Uterus (tissue), 4 donors: ENCODE measurements around the gene ITGB1. TPM values are rescaled to one million over a fixed set of nuclear protein-coding genes. Genes with fewer than 3 reads are reported as not detected.
A peak's percentile ranks its signal among the peaks of the same experiment; 100 is the strongest.

Source experiments
- DNase-seq, 2 donors: peaks; one replicate each; pipeline ENCODE4 v3.0.0-alpha.2; 2019 to 2020
- H3K27ac ChIP-seq, 2 donors: fragments of 200-600 bp; sonication (generic); 1 replicate in 1 of 2; 2 replicates in 1 of 2; pipeline ENCODE4 v1.5.1; 2016 to 2018
- H3K27me3 ChIP-seq, 2 donors: fragments of 200-600 bp; sonication (generic); one replicate each; pipeline ENCODE4 v1.5.1; 2018 to 2019; ENCODE audit warnings: control low read depth in 1 of 2
- H3K36me3 ChIP-seq, 2 donors: fragments of 200-600 bp; sonication (generic); one replicate each; pipeline ENCODE4 v1.5.1; 2019; ENCODE audit warnings: control low read depth in 1 of 2
- H3K4me1 ChIP-seq, 2 donors: fragments of 200-600 bp; sonication (generic); one replicate each; pipeline ENCODE4 v1.5.1; 2018 to 2019; ENCODE audit warnings: control low read depth in 1 of 2
- H3K4me3 ChIP-seq, 2 donors: fragments of 200-600 bp; sonication (generic); 1 replicate in 1 of 2; 2 replicates in 1 of 2; pipeline ENCODE4 v1.5.1; 2018 to 2019; ENCODE audit warnings: mild to moderate bottlenecking in 1 of 2
- H3K9me3 ChIP-seq, 2 donors: fragments of 200-600 bp; sonication (generic); one replicate each; pipeline ENCODE4 v1.5.1; 2019; ENCODE audit warnings: control low read depth in 1 of 2
- CTCF ChIP-seq, 4 experiments: fragments of 200-600 bp in 2 of 4; fragments of 450-650 bp in 2 of 4; sonication (generic) in 2 of 4; IDR thresholded peaks; one replicate each; pipeline ENCODE4 v1.5.1; 2016 to 2019; ENCODE audit warnings: antibody characterized with exemption in 4 of 4, mild to moderate bottlenecking in 2 of 4, moderate library complexity in 1 of 4
- POLR2A ChIP-seq, 2 donors: fragments of 450-650 bp; IDR thresholded peaks; one replicate each; pipeline ENCODE4 v1.6.1; 2016; ENCODE audit warnings: antibody characterized with exemption in 2 of 2, mild to moderate bottlenecking in 1 of 2, moderate library complexity in 1 of 2
- intact Hi-C: fragments of 100-400 bp; cut with DNase I; formaldehyde crosslinking; loops from one replicate; pipeline ENCODE4 v1.15.1; 2023; ENCODE audit warnings: low total_unique reads
- total RNA-seq, 4 donors: library from RNA; depleted of rRNA in 3 of 4; stranded (reverse); fragments of >200 nt in 3 of 4; gene quantifications; one replicate each; pipeline versions ENCODE4 v1.1.0 to v1.2.4, GENCODE V29; 2014 to 2023
- donor health status: DM: yes; HTN: yes; CAD: no.

Gene ITGB1
- total RNA-seq, 4 donors from 2014 or later, result 484 to 1,046 (median 601) TPM

- no peak for DNase-seq
- no peaks in the 10 kb centered on the region for H3K9me3 ChIP-seq
- H3K36me3 ChIP-seq, result no peaks in the 10 kb centered on the region
- no peak overlapping the region for H3K4me3 ChIP-seq
- H3K27me3 ChIP-seq, result no peaks in the 10 kb centered on the region
- intact Hi-C loops, result no loop called here
- H3K27ac ChIP-seq, result peak overlapping the region in 1 of 2 donors; percentile 43
- peaks cover 0 to 14% of the 10 kb centered on the region in 2 donors for H3K4me1 ChIP-seq
- TF ChIP-seq CTCF (IDR thresholded peaks at IDR 0.05) (no peak), POLR2A (IDR thresholded peaks at IDR 0.05) (no peak)
Observed at GRCh38 chr10:32952094-32952493, 5.9 kb downstream of the ITGB1 start.

DNA sequence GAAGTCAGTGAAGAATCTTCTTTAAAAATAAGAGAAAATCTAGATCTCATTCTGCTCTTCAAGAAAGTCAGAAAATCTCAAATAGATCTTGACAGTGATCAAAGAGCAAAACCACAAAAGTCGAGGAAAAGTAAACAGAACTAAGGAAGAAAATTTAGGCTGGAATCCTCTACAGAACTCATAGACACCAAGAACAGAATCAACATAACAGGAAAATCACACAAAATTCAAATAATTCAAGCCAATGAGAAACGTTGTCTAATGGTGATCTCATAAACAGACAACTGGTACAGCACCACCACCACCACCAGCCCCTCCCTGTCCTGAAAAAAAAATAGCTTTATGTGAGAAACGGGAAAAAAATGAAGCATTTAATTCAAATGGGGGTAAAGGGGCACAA lies 6.9 kb downstream of the ITGB1 start:
- TF ChIP-seq CTCF (IDR thresholded peaks at IDR 0.05), result no peak
- TF ChIP-seq POLR2A (IDR thresholded peaks at IDR 0.05), result no peak

DNA sequence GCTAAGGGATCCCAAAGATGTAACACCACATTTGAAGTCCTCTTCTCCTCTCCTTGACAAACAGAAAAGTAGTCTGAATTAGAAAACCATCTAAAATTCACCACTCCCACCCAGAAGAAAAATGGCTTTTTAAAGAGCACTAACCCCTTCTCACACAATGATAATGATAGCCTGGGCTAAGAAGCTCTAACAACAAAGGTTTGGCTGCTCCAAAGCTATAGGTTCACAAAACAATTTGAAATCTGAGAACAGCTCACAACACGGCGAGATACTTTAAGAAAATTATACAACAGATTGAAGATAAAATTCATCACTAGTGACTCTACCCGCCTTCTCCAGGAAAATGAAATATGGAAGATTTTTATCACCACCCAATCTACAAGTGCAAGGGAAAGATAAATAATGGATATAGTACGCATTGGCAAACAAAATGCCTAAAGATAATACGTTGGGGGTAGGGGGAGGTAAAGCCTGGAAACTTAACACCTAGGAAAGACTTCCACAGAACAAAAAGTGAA lies 7.4 kb downstream of the ITGB1 start:
- H3K4me3 ChIP-seq, result no peak overlapping the region
- H3K27me3 ChIP-seq, result no peaks in the 10 kb centered on the region
- peaks cover 0 to 14% of the 10 kb centered on the region in 2 donors for H3K4me1 ChIP-seq
- TF ChIP-seq CTCF (IDR thresholded peaks at IDR 0.05), result no peak
- TF ChIP-seq POLR2A (IDR thresholded peaks at IDR 0.05), result no peak
- no peaks in the 10 kb centered on the region for H3K36me3 ChIP-seq
- H3K27ac ChIP-seq, result peak overlapping the region in 1 of 2 donors; percentile 43
- intact Hi-C loops, result no loop called here
- no peak for DNase-seq
- no peaks in the 10 kb centered on the region for H3K9me3 ChIP-seq

More for the DNA sequence above, 6.9 kb downstream of the ITGB1 start:
- Histone ChIP-seq H3K4me3 (no peak overlapping the region), H3K27me3 (no peaks in the 10 kb centered on the region), H3K36me3 (no peaks in the 10 kb centered on the region), H3K27ac (peak overlapping the region; percentile 42 to 43), H3K9me3 (no peaks in the 10 kb centered on the region), H3K4me1 (peaks cover 0 to 14% of the 10 kb centered on the region in 2 donors)
- no peak for DNase-seq
- intact Hi-C loops, result no loop called here

GRCh38 chr10:32949221-32949678 lies 8.8 kb downstream of the ITGB1 start:
- TF ChIP-seq CTCF (IDR thresholded peaks at IDR 0.05) (no peak), POLR2A (IDR thresholded peaks at IDR 0.05) (no peak)
- DNase-seq, result no peak
- no peaks in the 10 kb centered on the region for H3K9me3 ChIP-seq
- H3K27ac ChIP-seq, result no peak overlapping the region
- no peak overlapping the region for H3K4me3 ChIP-seq
- H3K4me1 ChIP-seq, result peaks cover 0 to 12% of the 10 kb centered on the region in 2 donors
- intact Hi-C loops, result no loop called here
- no peaks in the 10 kb centered on the region for H3K36me3 ChIP-seq
- no peaks in the 10 kb centered on the region for H3K27me3 ChIP-seq

GRCh38 chr10:32948451-32948850 lies 9.6 kb downstream of the ITGB1 start:
- H3K27ac ChIP-seq, result no peak overlapping the region

More at GRCh38 chr10:32948451-32948850, 9.6 kb downstream of the ITGB1 start:
- no peak for TF ChIP-seq POLR2A (IDR thresholded peaks at IDR 0.05)
- TF ChIP-seq CTCF (IDR thresholded peaks at IDR 0.05), result no peak
- peaks cover 0 to 4% of the 10 kb centered on the region in 2 donors for H3K4me1 ChIP-seq
- no peak overlapping the region for H3K4me3 ChIP-seq
- H3K9me3 ChIP-seq, result no peaks in the 10 kb centered on the region
- intact Hi-C loops, result no loop called here
- H3K27me3 ChIP-seq, result no peaks in the 10 kb centered on the region
- no peak for DNase-seq
- H3K36me3 ChIP-seq, result no peaks in the 10 kb centered on the region
